ENCODE results near the gene FARS2.
"Not testable (repeated sequence)": the region's sequence is repeated elsewhere in the genome, so short reads cannot be mapped to it uniquely, and the experiment has no call there.

Gene FARS2

DNA sequence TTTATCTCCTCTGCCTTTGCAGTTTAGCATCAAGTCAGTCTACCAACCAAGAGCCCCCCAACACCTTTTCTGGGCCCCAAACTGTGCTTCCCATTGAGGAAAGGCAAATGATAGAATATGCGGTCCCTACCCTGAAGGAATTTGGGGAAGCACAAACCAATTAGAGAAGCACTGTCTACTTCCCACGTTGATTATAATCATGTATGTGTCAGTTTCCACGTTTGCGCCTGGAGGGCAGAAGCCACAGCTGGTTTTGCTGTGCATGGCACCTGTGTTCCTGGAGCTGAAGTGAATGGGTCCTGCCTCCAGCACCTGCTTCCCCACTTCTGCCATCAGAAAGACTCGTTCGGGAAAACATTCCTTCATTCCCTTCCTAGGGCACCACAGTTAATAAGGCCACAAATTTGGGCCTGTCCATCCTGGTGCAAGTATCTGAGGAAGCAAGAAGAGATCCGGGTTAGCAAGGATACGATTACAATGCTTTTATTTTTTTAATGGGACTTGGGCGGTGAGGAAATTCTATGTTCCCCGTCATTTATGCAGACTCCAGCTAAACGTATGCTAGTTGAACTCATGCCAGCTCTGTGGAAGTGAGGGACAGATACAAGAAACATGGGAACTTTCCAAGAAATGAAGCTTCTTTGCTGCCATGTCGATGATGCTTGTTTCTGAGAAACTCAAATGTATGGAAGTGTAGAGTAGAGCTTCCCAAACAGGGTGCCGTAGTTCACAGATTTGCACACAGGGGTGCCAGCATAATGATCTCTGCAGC lies 411.9 kb downstream of the FARS2 start:
- no peak for DNase-seq

DNA sequence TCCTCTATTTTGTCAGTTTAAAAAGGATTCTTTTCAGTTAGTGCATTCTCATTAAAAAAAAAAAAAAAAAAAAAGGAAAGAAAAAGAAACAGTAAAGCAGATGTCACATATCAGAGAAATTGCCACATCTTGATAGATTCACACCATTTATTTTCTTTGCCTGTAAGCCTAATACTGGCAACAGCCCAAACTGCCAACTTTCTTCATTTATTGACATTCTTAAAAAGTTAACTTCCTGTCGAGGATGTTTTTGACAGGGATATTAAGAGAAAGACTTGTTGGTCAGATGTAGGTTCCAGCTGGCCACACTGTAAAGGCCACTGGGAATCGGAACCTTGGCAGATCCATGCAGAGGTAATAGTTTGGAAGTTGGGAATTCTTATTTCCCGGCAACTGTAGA lies 412.8 kb downstream of the FARS2 start:
- DNase-seq: no peak

DNA sequence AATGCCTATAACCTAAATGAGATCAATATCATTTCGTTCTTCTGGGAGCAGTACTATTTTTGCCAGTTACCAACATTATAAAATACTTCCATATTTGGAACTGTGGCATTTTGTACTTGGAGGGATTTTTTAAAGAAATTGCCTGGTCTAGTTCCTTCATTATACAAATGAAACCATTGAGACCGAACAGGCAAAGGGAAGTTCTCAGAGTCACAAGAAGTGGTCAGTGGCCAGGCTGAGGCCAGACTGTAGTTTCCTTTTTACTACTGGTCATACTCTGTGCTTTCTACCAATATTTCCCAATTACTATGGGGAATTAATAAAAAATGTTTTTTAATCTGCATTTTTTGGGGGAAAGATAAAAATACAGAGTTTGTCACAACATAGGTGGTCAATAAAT lies 413.4 kb downstream of the FARS2 start:
- DNase-seq: no peak

DNA sequence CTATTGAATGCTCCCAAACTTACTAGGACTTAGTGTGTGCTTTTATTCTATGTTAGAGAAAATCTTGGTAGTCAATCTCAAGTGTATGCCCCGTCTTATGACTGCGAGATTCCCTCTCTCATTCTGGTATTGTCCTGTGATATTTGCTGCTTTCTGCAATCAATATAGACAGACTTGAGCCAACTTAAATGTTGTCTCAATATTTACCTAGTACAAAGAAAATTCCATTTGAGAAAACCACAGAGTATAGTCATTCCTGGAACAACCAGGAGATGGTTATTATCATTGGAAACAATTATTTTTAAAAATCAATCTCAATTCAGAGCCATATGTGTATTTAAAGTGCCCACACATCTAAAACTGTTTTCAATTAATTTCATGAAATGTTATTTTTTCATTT lies 415.4 kb downstream of the FARS2 start:
- DNase-seq: no peak

DNA sequence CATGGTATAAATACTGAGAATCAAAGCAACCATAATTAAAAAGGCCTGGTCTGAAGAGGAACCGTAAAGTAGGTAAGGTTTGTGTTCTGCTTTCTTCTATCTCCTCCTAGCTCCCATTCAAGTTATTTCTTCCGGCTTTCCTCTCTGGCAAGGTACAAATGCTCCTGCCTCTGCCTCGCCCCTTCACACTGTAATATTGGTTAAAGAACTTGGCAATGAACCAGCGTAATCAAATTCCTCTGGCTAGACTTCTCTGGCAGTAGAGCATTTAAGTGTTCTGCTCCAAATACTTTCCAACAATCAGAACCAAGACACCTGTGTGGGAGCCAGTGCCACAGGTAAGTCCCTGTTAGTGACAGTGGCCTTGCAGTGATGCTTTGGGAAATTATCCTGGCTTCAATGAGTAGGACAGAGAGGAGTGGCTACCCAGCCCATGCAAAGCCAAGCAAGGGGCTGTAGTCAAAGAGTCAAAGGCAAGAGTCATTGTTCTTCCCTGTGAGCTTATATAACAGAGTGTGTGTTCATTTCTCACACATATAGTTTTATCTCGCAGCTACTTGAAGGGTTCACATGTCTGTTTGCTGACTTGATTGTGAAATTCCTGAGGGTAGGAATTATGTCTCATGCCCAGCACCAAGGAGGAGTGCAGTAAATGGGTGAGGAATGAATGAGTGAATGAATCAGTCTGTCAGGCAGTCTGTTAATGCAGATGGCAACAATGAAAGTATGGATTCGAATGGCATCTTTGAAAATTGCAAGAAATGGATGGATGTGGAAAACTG lies 416.1 kb downstream of the FARS2 start:
- DNase-seq: no peak

DNA sequence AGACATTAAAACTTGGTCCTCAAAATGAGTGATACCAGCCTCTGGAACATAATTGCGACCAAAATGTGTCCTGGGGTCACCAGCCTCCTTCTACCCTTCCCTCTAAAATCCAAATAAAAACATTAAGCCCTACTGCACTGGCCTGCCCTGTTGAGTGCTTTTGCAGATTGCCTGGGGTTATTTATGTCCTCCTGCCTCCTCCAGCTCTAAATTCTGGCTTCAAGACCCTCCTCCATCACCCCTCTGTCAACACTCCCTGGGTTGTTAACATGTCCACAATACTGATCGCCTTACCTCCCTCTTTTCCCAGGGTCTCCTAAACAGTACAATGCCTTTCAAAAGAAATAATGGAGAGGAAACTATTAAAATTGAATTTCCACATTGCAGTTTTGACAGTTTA lies 418.0 kb downstream of the FARS2 start:
- DNase-seq: no peak

DNA sequence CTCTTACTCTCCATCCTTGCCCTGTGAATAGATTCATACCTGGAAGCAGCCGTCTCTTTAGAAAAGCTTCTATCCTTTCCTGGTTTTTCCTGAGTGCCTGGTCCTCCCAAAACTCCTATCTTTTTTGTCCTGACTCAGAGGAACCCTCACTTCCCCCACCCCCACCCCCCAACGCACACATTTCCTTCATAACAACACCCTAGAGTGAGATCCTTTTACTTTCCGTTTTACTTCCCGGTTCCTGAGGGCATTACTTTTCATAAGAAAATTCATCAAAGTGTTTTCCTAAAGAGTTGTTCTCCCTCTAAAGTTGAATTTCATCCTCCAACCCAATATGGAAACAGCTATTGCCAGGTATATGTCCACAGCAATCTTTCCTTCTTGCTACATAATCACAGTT lies 418.4 kb downstream of the FARS2 start:
- no peak for DNase-seq

DNA sequence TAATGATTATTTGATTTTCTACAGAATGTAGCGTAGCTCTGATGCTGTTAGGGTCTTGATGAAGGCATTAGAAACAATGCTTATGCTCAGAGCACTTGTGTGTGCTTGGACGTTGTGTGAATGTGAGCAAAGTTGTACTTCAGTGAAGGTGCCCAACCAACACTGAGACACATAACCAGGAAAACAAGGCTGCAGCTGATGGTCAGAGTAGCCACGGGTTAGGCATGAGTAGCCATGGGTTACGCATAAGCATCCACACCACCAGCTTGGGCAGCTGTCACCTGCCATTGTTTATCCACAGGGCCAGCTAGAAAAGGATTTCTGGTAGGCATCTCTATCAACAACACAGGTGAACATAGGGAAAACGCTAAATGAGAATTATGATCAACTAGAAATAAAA lies 418.8 kb downstream of the FARS2 start:
- DNase-seq: no peak

DNA sequence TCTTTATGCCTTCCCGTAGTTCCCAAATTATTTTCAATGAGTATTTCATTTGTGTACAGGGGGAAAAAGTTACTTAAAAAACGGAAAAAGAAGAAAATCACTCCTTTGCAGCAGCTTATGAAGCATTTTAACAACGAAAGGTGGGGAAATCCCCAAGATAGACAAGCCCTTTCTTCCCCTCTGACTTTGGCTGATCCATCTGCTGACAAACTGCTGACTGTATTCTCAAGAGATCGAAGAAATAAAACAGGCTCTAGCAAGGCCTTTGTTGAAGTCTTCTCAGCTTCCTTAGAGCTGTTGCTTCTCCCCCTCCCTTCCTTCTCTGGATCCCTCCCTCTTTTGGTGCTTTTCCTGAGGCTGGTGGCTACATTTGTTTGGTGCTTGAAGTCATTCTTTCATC lies 420.2 kb downstream of the FARS2 start:
- DNase-seq: no peak

DNA sequence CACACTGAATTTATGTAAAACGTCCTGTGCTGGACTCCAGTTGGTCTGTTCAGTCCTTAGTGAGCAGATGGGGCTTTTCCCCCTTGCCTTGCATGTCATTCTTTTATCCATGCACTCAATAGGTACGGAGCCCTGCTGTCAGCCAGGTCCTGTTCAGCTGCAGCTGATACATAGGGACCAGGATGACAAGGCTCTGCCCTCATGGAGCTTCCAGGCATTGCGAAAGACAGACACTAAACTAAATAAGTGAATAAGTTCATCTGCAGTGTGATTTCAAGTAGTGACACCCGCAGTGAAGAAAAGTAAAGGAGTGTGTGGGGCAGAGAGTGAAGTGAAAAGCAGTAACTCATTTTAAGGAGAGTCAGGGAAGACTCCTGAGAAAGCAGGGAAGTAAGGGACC lies 421.2 kb downstream of the FARS2 start:
- no peak for DNase-seq

DNA sequence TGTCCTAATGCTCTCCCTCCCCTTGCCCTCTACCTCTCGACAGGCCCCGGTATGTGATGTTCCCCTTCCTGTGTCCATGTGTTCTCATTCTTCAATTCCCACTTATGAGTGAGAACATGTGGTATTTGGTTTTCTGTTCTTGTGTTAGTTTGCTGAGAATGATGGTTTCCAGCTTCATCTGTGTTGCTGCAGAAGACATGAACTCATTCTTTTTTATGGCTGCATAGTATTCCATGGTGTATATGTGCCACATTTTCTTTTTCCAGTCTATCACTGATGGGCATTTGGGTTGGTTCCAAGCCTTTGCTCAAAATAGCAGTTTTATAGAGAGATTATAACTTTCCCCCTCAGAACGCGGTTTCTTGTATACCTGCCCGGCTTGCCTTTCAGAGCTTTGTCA lies 422.4 kb downstream of the FARS2 start:
- not testable (repeated sequence) for DNase-seq

DNA sequence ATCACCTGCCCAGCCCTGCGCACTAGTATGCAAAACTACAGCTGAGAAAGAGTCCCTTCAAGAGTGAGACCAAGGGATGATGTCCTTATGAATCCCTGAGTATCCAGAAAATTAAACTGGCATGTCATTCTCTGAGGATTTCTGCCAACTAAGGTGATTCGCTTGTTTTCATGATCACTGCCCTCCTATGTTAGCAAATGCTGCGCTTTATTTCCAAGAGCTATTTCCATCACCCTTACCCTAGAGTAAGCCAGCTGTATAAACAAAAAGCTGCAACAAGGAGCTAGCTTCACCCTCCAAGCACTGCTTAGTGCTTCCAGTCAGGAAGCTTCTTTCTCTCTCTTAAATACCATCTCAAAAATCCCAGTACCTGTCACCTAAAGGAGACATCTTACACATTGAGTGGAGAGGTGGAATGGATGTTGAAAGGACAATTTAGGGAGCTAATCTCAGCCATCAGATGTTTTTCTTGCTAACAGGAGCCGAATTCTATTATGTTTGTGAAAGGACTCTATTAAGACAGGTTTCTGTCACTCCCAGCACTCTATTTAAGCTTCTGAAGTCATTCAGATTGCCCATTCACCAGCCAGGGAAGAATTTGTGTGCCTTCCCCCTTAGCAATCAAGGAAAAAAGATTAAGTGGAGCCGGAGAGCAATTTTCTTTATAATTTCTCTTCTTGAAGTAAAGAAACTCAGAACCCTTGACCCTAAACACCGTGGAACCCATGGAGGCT lies 423.2 kb downstream of the FARS2 start:
- DNase-seq: no peak

DNA sequence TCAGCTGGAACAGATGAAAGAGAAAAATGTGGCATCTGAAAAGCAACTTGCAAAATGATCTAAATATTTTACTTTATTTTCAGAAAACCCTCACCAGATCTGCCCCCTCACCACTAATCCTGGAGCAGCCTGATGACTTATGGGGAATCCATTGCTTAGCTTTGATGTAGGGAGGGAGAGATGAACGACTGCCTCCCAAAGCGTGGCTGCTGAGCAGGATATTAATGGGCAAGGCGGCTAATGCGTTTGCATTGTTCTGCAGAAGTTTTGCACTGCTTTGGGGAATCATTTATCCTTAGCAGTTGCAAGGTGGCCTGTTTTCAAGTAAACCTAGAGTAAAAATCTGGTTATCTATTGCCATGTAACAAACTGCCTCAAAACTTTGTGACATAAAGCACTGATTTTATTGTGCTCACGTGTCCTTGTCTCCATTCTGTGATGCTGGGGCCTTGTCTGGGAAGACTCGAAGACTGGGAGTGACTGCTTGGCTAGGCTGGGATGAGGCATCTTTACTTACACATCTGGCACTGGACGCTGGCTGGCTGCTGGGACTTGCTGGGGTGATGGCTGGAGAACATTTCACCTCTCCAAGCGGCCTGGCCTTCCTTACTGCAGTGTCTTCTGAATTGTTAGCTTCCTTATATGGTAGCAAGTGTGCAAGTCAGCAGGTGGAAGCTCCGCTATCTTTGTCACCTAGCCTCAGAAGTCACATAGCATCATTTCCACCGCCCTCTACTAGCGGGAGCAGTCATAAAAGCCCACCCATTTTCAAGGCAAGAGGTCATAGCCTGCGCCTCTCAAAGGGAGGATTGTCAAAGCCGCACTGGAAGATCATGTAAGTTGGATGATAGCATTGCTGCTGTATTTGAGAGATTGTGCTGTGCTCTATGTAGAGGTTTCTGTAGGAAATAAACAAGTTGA lies 432.2 kb downstream of the FARS2 start:
- DNase-seq: no peak

DNA sequence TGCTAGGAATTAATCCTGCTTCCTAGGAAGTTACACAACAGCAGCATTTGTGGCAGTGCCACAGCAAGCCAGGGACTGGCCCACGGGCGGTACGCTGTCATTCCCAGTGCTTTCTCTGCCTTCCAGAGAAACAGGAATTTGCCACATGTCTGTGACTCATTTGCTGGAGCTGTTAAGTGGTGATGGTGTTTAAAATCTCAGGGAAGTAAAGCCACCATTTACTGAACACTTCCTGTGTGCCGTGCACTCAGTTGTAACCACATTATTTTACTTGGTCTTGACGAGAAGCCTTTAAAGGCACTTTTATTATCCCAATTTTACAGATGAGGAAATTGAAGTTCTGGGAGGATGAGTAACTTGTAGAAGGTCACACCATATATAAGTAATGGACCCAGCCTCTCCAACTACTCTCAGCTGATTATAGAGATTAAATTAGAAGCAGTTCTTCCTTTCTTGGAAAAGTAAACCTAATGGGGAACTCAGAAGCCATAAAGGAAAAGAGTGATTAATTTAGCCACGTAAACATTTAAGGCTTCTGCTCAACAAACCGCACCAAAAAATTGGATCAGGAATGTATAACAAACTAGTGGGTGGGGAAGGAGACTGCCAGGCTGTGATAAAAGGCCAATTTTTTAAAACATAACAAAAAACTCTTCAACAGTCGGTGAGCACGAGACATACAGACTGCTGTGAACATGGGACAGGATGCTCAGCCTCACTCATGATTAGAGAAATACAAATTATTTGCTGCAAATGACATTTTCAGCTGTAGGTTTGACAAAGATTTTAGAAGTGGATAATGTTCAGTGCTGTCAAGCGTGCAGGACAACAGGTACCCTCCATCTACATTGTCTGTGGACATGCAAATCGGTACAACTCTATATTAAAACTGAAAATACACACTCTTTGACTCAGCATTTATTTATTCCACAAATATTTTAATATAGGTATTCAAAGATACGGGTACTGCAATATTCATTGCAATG lies 434.2 kb downstream of the FARS2 start:
- DNase-seq: no peak

DNA sequence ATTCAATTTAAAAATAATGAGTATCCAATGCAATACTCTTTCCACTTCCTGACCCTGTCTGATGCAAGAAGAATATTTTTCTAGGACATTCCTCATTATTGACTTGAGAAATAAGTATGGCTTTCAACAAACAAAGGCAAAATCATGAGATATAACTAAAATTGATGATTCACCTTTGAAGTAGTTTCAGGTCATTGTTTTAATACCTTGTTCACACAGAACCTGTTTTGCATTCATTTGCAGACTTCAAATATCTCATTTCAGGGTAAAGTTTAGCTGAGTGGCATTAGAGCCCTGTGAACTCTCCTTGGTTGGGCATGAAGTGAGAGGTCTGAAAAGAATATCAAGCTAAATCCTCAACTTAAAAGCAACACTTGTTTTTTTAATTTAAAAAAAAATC lies 436.2 kb downstream of the FARS2 start:
- no peak for DNase-seq

DNA sequence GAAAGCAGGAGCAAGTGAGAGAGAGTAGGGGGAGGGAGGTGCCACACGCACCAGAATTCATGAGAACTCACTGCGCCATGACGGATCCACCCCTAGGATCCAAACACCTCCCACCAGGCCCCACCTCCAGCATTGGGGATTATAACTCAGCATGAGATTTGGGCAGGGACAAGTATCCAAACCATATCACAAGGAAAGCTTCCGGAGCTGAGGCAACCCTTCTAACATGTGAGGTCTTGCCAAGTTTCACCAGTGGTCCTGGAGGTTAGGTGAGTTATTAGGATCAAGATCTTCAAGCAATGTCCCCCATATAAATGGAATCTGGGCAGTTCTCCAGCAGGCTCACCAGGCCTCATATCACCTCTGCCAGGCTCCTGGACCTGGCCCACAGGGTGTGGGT lies 437.0 kb downstream of the FARS2 start:
- DNase-seq: no peak

DNA sequence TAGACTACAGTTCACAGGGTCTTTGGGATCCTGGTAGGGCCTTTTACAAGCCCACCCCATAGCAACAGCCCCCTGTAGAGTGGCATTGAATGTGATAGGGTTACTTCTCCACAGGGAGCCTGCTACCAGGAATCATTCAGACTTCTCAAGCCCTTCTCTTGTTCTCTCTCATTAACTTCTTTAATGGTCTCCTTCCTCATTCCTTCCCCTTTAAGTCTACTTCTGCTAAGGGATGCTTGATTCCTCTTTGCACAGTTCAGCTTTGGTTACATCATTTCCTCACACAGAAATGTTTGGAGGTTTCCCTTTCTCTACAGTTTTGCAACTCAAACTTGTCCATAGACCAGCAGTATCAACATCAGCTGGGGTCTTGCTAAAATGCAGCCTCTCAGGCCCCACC lies 437.8 kb downstream of the FARS2 start:
- not testable (repeated sequence) for DNase-seq

DNA sequence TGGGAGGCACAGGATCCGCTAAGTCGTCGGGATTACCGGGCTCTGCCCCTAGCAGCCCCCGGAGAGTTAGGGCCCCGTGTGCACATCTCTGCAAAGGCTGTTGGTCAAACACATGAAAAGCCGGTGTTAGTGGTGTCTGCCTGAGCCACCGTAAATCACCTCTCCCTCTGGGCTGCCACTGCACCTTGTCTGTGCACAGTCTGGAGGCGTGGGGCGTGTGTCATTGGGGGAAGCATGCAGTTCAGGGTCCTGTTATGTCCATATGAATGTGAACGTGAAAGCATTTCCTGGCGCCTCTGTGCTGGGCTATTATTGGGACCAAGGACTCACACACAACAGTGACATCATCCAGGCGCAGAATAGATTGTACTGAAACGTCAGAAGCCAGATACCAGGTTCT lies 439.9 kb downstream of the FARS2 start:
- DNase-seq: no peak

DNA sequence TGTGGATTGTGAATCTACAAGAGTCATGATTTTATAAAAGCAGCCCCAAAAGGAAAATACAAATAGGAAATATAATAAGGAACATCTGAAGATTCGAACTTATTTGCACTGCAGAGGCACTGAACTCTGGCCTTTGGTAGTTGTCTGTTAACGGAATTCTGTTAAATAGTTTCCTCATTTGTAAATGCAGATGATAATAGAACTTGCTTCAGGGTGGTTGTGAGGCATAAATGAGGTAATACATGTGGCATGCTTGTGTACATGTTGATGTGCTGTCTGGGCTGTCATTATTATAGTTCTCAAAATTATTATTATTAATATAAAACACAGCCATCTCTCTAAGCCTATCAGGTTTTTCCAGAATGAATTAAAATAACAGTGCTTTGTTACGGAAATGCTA lies 443.4 kb downstream of the FARS2 start:
- DNase-seq: no peak

DNA sequence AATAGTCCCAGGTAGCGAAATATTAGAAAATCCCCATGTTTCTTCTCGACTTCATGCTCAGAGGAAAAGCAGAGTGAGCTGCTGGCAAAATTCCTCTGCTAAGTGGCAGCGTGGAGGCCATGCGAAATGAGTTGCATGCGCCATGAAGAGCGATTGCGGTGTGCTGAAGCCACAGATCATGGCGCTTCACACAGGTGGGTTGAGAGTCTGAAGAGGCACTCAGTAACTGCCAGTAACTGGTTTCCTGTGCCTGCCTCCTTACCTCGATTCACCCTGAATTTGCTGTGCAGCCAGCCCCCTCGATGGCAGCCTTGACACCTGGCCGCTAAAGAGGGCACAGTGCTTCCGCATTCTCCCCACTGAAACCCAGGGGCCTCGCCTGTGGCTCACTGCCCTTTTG lies 443.9 kb downstream of the FARS2 start:
- no peak for DNase-seq
